Esophagus squamous epithelium (tissue), 5 donors: ENCODE measurements around the gene F3. TPM values are rescaled to one million over a fixed set of nuclear protein-coding genes. Genes with fewer than 3 reads are reported as not detected.

Source experiments
- DNase-seq: peaks from one replicate; lab custom pipeline; 2025; lab: John Stamatoyannopoulos, UW
- H3K27ac ChIP-seq, 4 donors: fragments of 200-600 bp; sonication (generic); one replicate each; pipeline ENCODE4 v1.5.1; 2016 to 2019; ENCODE audit warnings: mild to moderate bottlenecking in 1 of 4
- H3K27me3 ChIP-seq, 4 donors: fragments of 200-600 bp; sonication (generic); 1 replicate in 3 of 4; 2 replicates in 1 of 4; pipeline versions ENCODE4 v1.5.1 to v1.6.0; 2017 to 2021; ENCODE audit warnings: antibody characterized with exemption in 1 of 4
- H3K36me3 ChIP-seq, 3 donors: fragments of 200-600 bp; sonication (generic); one replicate each; pipeline ENCODE4 v1.5.1; 2016 to 2019
- H3K4me1 ChIP-seq, 3 donors: fragments of 200-600 bp; sonication (generic); one replicate each; pipeline ENCODE4 v1.5.1; 2017 to 2019
- H3K4me3 ChIP-seq, 4 donors: fragments of 200-600 bp; sonication (generic); 1 replicate in 3 of 4; 2 replicates in 1 of 4; pipeline ENCODE4 v1.5.1; 2016 to 2019; ENCODE audit warnings: mild to moderate bottlenecking in 2 of 4, moderate library complexity in 1 of 4
- H3K9me3 ChIP-seq, 3 donors: fragments of 200-600 bp; sonication (generic); one replicate each; pipeline ENCODE4 v1.5.1; 2016 to 2019
- POLR2A ChIP-seq, 4 donors: fragments of 450-650 bp; IDR thresholded peaks; one replicate each; pipeline ENCODE4 v1.6.1; 2017; ENCODE audit warnings: antibody characterized with exemption in 4 of 4, mild to moderate bottlenecking in 4 of 4, moderate library complexity in 3 of 4
- WGBS, 2 donors: methylation state at CpG; one replicate each; pipeline ENCODE4 v1.1.5; 2018; 5-methylcytosine and 5-hydroxymethylcytosine counted together
- intact Hi-C: fragments of 100-400 bp; cut with DNase I; formaldehyde crosslinking; loops from one replicate; pipeline ENCODE4 v1.15.0; 2022
- total RNA-seq, 4 donors: library from RNA; depleted of rRNA; stranded (reverse); fragments of >200 nt; gene quantifications; one replicate each; pipeline ENCODE4 v1.1.0, GENCODE V29; 2016
- TF ChIP-seq, protein P1 (sequence below), 6 experiments: fragments of 450-650 bp in 4 of 6; fragments of 200-600 bp in 2 of 6; sonication (generic) in 2 of 6; IDR thresholded peaks; one replicate each; pipeline ENCODE4 v1.5.1; 2016 to 2019; ENCODE audit warnings: antibody characterized with exemption in 6 of 6, mild to moderate bottlenecking in 4 of 6, moderate library complexity in 4 of 6
- donor health status: DM: yes; HTN: yes; CAD: no.

F3 gene
- total RNA-seq, 4 donors from 2014 or later: 38.9 to 144 (median 59.5) TPM

GRCh38 chr1:94550800-94551241, 9.3 kb upstream of the F3 start:
- TF ChIP-seq, protein P1, sequence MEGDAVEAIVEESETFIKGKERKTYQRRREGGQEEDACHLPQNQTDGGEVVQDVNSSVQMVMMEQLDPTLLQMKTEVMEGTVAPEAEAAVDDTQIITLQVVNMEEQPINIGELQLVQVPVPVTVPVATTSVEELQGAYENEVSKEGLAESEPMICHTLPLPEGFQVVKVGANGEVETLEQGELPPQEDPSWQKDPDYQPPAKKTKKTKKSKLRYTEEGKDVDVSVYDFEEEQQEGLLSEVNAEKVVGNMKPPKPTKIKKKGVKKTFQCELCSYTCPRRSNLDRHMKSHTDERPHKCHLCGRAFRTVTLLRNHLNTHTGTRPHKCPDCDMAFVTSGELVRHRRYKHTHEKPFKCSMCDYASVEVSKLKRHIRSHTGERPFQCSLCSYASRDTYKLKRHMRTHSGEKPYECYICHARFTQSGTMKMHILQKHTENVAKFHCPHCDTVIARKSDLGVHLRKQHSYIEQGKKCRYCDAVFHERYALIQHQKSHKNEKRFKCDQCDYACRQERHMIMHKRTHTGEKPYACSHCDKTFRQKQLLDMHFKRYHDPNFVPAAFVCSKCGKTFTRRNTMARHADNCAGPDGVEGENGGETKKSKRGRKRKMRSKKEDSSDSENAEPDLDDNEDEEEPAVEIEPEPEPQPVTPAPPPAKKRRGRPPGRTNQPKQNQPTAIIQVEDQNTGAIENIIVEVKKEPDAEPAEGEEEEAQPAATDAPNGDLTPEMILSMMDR (IDR thresholded peaks at IDR 0.05): no peak
- TF ChIP-seq POLR2A (IDR thresholded peaks at IDR 0.05): no peak
- Histone ChIP-seq H3K9me3 (no peaks in the 10 kb centered on the region), H3K27me3 (peaks cover 0 to 47% (median 0%) of the 10 kb centered on the region in 4 donors), H3K4me3 (no peak overlapping the region), H3K27ac (peak overlapping the region; percentile 54 to 93 (median 88)), H3K4me1 (peaks cover 4 to 67% (median 33%) of the 10 kb centered on the region in 3 donors), H3K36me3 (no peaks in the 10 kb centered on the region)
- intact Hi-C loops: no loop called here
- 26 to 43% methylated on average over 5 of the region's 5 CpGs for WGBS, 2 donors
- no peak for DNase-seq

GRCh38 chr1:94550396-94550795, 8.8 kb upstream of the F3 start:
- Histone ChIP-seq H3K4me3 (no peak overlapping the region), H3K36me3 (no peaks in the 10 kb centered on the region), H3K27ac (peak overlapping the region; percentile 54 to 93 (median 88)), H3K4me1 (peaks cover 4 to 65% (median 33%) of the 10 kb centered on the region in 3 donors), H3K27me3 (peaks cover 0 to 49% (median 0%) of the 10 kb centered on the region in 4 donors), H3K9me3 (no peaks in the 10 kb centered on the region)
- no peak for TF ChIP-seq POLR2A (IDR thresholded peaks at IDR 0.05)
- TF ChIP-seq, protein P1 (IDR thresholded peaks at IDR 0.05): no peak
- no peak for DNase-seq
- intact Hi-C loops: no loop called here
- 76 to 78% methylated on average over 5 to 6 of the region's 6 CpGs for WGBS, 2 donors

DNA sequence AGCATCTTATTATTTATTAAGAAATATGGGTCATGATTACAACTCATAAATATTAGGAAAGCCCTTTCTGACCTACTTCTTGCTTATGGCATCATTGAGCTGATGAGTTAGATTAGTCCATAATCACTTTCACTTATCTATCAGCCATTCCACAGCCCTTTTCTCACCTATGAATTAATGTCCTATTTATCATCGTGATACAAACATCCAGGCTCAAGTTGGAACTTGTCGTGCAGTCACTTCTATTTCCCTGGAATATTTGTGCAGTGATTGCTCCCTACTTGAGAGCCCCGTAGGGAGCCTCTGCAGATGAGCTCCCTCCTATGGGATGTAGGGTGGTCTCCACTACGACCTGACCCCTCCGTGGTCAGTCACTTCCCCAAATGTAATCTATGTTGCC, 8.1 kb upstream of the F3 start:
- intact Hi-C loops: no loop called here
- H3K27me3 ChIP-seq: peaks cover 0 to 48% (median 0%) of the 10 kb centered on the region in 4 donors
- H3K36me3 ChIP-seq: no peaks in the 10 kb centered on the region
- H3K4me1 ChIP-seq: peaks cover 4 to 65% (median 33%) of the 10 kb centered on the region in 3 donors
- TF ChIP-seq, protein P1 (IDR thresholded peaks at IDR 0.05): no peak
- TF ChIP-seq POLR2A (IDR thresholded peaks at IDR 0.05): no peak
- peak overlapping the region; percentile 54 to 93 (median 88) for H3K27ac ChIP-seq
- no peak for DNase-seq
- no peaks in the 10 kb centered on the region for H3K9me3 ChIP-seq
- H3K4me3 ChIP-seq: no peak overlapping the region
- 44 to 54% methylated on average over 3 to 5 of the region's 5 CpGs for WGBS, 2 donors

GRCh38 chr1:94544706-94545490, 3.3 kb upstream of the F3 start:
- intact Hi-C loops: no loop called here
- no peaks in the 10 kb centered on the region for H3K36me3 ChIP-seq
- H3K27me3 ChIP-seq: peaks cover 0 to 72% (median 0%) of the 10 kb centered on the region in 4 donors
- WGBS, 2 donors: 77 to 78% methylated on average over 4 of the region's 4 CpGs
- TF ChIP-seq, protein P1 (IDR thresholded peaks at IDR 0.05): no peak
- no peak for TF ChIP-seq POLR2A (IDR thresholded peaks at IDR 0.05)
- H3K4me1 ChIP-seq: peaks cover 8 to 65% (median 15%) of the 10 kb centered on the region in 3 donors
- peak overlapping the region in 3 of 4 donors; percentile 69 to 93 (median 91) for H3K27ac ChIP-seq
- H3K9me3 ChIP-seq: no peaks in the 10 kb centered on the region
- DNase-seq: no peak
- peak overlapping the region in 1 of 4 donors; percentile 2 for H3K4me3 ChIP-seq
